Epithelial cell of prostate (primary cell): ENCODE results near the gene HORMAD2.
A peak's percentile ranks its signal among the peaks of the same experiment; 100 is the strongest.
"Not testable (repeated sequence)": the region's sequence is repeated elsewhere in the genome, so short reads cannot be mapped to it uniquely, and the experiment has no call there.

Experiments used
- DNase-seq: peaks from one replicate; pipeline ENCODE4 v3.0.0-alpha.2; 2011; ENCODE audit warnings: low read depth, low spot score
- H3K27ac ChIP-seq: fragments of 450-650 bp; 2 replicates; pipeline ENCODE4 v1.5.1; 2017; ENCODE audit warnings: mild to moderate bottlenecking

The HORMAD2 gene

GRCh38 chr22:30054764-30055069, 25.5 kb upstream of the HORMAD2 start:
- DNase-seq, result no peak
- no peak overlapping the region for H3K27ac ChIP-seq

- DNase-seq, result no peak
- no peak overlapping the region for H3K27ac ChIP-seq
Observed at GRCh38 chr22:30056015-30056414, 24.2 kb upstream of the HORMAD2 start.

- no peak overlapping the region for H3K27ac ChIP-seq
- no peak for DNase-seq
Observed at GRCh38 chr22:30057375-30057774, 22.9 kb upstream of the HORMAD2 start.

GRCh38 chr22:30059346-30060020, 20.8 kb upstream of the HORMAD2 start:
- not testable (repeated sequence) for H3K27ac ChIP-seq, DNase-seq

GRCh38 chr22:30061094-30061493, 19.2 kb upstream of the HORMAD2 start:
- H3K27ac ChIP-seq, DNase-seq: not testable (repeated sequence)

GRCh38 chr22:30062259-30062658, 18.0 kb upstream of the HORMAD2 start:
- DNase-seq, result no peak
- H3K27ac ChIP-seq, result no peak overlapping the region

- no peak for DNase-seq
- no peak overlapping the region for H3K27ac ChIP-seq
Observed at GRCh38 chr22:30062950-30063349, 17.3 kb upstream of the HORMAD2 start.

GRCh38 chr22:30064172-30064571, 16.1 kb upstream of the HORMAD2 start:
- H3K27ac ChIP-seq, result no peak overlapping the region
- no peak for DNase-seq

- no peak overlapping the region for H3K27ac ChIP-seq
- no peak for DNase-seq
Observed at GRCh38 chr22:30073743-30074142, 6.5 kb upstream of the HORMAD2 start.

- H3K27ac ChIP-seq, result no peak overlapping the region
- no peak for DNase-seq
Observed at GRCh38 chr22:30074147-30074546, 6.1 kb upstream of the HORMAD2 start.

GRCh38 chr22:30074994-30075393, 5.3 kb upstream of the HORMAD2 start:
- no peak for DNase-seq
- H3K27ac ChIP-seq, result no peak overlapping the region

GRCh38 chr22:30077279-30077880, 2.9 kb upstream of the HORMAD2 start:
- H3K27ac ChIP-seq, result no peak overlapping the region
- no peak for DNase-seq

GRCh38 chr22:30078320-30079311, 1.6 kb upstream of the HORMAD2 start:
- DNase-seq, result no peak
- no peak overlapping the region for H3K27ac ChIP-seq

- no peak overlapping the region for H3K27ac ChIP-seq
- no peak for DNase-seq
Observed at GRCh38 chr22:30080805-30081204, 541 bp downstream of the HORMAD2 start.

- no peak for DNase-seq
- H3K27ac ChIP-seq, result peak overlapping the region; percentile 72
Observed at GRCh38 chr22:30086496-30086895, 6.2 kb downstream of the HORMAD2 start.

GRCh38 chr22:30087037-30087436, 6.8 kb downstream of the HORMAD2 start:
- peak overlapping the region; percentile 72 for H3K27ac ChIP-seq
- DNase-seq, result peak; percentile 40

GRCh38 chr22:30087611-30088010, 7.3 kb downstream of the HORMAD2 start:
- DNase-seq, result no peak
- peak overlapping the region; percentile 72 for H3K27ac ChIP-seq

GRCh38 chr22:30088468-30088867, 8.2 kb downstream of the HORMAD2 start:
- no peak for DNase-seq

GRCh38 chr22:30089655-30089974, 9.4 kb downstream of the HORMAD2 start:
- peak overlapping the region; percentile 23 for H3K27ac ChIP-seq
- no peak for DNase-seq

More at GRCh38 chr22:30088468-30088867, 8.2 kb downstream of the HORMAD2 start:
- H3K27ac ChIP-seq, result no peak overlapping the region

GRCh38 chr22:30092686-30093085, 12.4 kb downstream of the HORMAD2 start:
- no peak overlapping the region for H3K27ac ChIP-seq
- no peak for DNase-seq

- no peak for DNase-seq
Observed at GRCh38 chr22:30094804-30095203, 14.5 kb downstream of the HORMAD2 start.

More at GRCh38 chr22:30094804-30095203, 14.5 kb downstream of the HORMAD2 start:
- H3K27ac ChIP-seq, result no peak overlapping the region
